GM12878 (cell line): ENCODE measurements around the gene NR3C1. TPM values are rescaled to one million over a fixed set of nuclear protein-coding genes. Genes with fewer than 3 reads are reported as not detected.

Experiments
- ASH2L ChIP-seq: fragments of 300-600, 200-600 bp; sonication (generic); IDR thresholded peaks from 2 replicates; pipeline ENCODE4 v1.6.1; 2017; ENCODE audit warnings: low read depth, mild to moderate bottlenecking, borderline replicate concordance
- BACH1 ChIP-seq: fragments of 450-650 bp; IDR thresholded peaks from 2 replicates; pipeline ENCODE4 v1.6.1; 2017; ENCODE audit warnings: mild to moderate bottlenecking, borderline replicate concordance
- GATAD2B ChIP-seq: fragments of 450-650 bp; conservative IDR thresholded peaks from 2 replicates; pipeline ENCODE4 v1.6.1; 2017; ENCODE audit warnings: low read depth, mild to moderate bottlenecking, moderate library complexity
- IKZF2 ChIP-seq, 2 experiments: fragments of 450-650 bp; IDR thresholded peaks; 2 replicates each; pipeline ENCODE4 v1.6.1; 2017; ENCODE audit warnings: mild to moderate bottlenecking in 2 of 2, moderate library complexity in 2 of 2
- MYC ChIP-seq: IDR thresholded peaks from 2 replicates; pipeline ENCODE4 v1.6.1; 2011; ENCODE audit warnings: mild to moderate bottlenecking, low read length, moderate library complexity, inconsistent platforms; ENCODE audit not compliant: insufficient read depth, insufficient replicate concordance, insufficient read length, severe bottlenecking
- NR2C2 ChIP-seq: IDR thresholded peaks from 2 replicates; pipeline ENCODE4 v1.6.1; 2011; ENCODE audit warnings: borderline replicate concordance, low read depth; ENCODE audit not compliant: control insufficient read depth, insufficient read length
- PBX3 ChIP-seq: IDR thresholded peaks from 2 replicates; pipeline ENCODE4 v1.6.1; 2011; ENCODE audit warnings: mild to moderate bottlenecking, low read depth, low read length, moderate library complexity; ENCODE audit not compliant: insufficient replicate concordance
- SMC3 ChIP-seq: IDR thresholded peaks from 2 replicates; pipeline ENCODE4 v1.6.1; 2011; ENCODE audit warnings: low read length, improper control_type of control experiment, borderline replicate concordance
- SRF ChIP-seq, 2 experiments: IDR thresholded peaks; 2 replicates each; pipeline ENCODE4 v1.6.1; 2011; ENCODE audit warnings: low read depth in 2 of 2, low read length in 2 of 2, mild to moderate bottlenecking in 1 of 2, moderate library complexity in 1 of 2
- ZNF217 ChIP-seq: fragments of 450-650 bp; IDR thresholded peaks from 2 replicates; pipeline ENCODE4 v1.6.1; 2017; ENCODE audit warnings: antibody characterized with exemption, mild to moderate bottlenecking
- polyA plus RNA-seq, 11 experiments: library from polyadenylated mRNA; depleted of rRNA in 4 of 11; unstranded in 6 of 11; stranded (reverse) in 5 of 11; fragments of >200 nt; fragmentation: Nextera tagmentation in 4 of 11; fragmentation: Illumina TruSeq in 1 of 11; extraction: Ambion mirVana in 4 of 11; extraction: Trizol in 1 of 11; gene quantifications; 1 replicate in 1 of 11; 2 replicates in 10 of 11; pipeline versions ENCODE4 v1.2.1 to v1.2.3, GENCODE V29; 2011 to 2016; ENCODE audit warnings: inconsistent platforms in 2 of 11, missing spikeins in 2 of 11, low read depth in 1 of 11
- total RNA-seq, 4 experiments: library from RNA; depleted of rRNA in 3 of 4; stranded (reverse); fragments of >200 nt in 3 of 4; fragmentation: Illumina TruSeq in 1 of 4; extraction: Trizol in 1 of 4; gene quantifications; 2 replicates each; pipeline versions ENCODE4 v1.2.1 to v1.2.3, GENCODE V29; 2013 to 2021
- TF ChIP-seq, protein P1 (sequence below): fragments of 450-650 bp; IDR thresholded peaks from 2 replicates; pipeline ENCODE4 v1.6.1; 2018; ENCODE audit warnings: mild to moderate bottlenecking, low read depth, moderate library complexity; ENCODE audit not compliant: partially characterized antibody
- TF ChIP-seq, protein P2 (sequence below): fragments of 450-650 bp; IDR thresholded peaks from 2 replicates; pipeline ENCODE4 v1.6.1; 2017; ENCODE audit warnings: antibody characterized with exemption, mild to moderate bottlenecking, moderate library complexity
- TF ChIP-seq, protein P3 (sequence below): IDR thresholded peaks from 2 replicates; pipeline ENCODE4 v1.6.1; 2012; ENCODE audit warnings: low read depth, low read length, improper control_type of control experiment

The NR3C1 gene
- total and polyA plus RNA-seq, 10 of the 15 experiments (the other 5 are each of a cell fraction or from before 2014, with no cell fraction given) = 49.7 to 141 (median 109) TPM

- TF ChIP-seq ZNF217 = peak; percentile 37; the same call in 1 of the 2 replicates
- TF ChIP-seq, protein P1, sequence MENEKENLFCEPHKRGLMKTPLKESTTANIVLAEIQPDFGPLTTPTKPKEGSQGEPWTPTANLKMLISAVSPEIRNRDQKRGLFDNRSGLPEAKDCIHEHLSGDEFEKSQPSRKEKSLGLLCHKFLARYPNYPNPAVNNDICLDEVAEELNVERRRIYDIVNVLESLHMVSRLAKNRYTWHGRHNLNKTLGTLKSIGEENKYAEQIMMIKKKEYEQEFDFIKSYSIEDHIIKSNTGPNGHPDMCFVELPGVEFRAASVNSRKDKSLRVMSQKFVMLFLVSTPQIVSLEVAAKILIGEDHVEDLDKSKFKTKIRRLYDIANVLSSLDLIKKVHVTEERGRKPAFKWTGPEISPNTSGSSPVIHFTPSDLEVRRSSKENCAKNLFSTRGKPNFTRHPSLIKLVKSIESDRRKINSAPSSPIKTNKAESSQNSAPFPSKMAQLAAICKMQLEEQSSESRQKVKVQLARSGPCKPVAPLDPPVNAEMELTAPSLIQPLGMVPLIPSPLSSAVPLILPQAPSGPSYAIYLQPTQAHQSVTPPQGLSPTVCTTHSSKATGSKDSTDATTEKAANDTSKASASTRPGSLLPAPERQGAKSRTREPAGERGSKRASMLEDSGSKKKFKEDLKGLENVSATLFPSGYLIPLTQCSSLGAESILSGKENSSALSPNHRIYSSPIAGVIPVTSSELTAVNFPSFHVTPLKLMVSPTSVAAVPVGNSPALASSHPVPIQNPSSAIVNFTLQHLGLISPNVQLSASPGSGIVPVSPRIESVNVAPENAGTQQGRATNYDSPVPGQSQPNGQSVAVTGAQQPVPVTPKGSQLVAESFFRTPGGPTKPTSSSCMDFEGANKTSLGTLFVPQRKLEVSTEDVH = no peak
- TF ChIP-seq BACH1 = peak; percentile 99
- TF ChIP-seq, protein P2, sequence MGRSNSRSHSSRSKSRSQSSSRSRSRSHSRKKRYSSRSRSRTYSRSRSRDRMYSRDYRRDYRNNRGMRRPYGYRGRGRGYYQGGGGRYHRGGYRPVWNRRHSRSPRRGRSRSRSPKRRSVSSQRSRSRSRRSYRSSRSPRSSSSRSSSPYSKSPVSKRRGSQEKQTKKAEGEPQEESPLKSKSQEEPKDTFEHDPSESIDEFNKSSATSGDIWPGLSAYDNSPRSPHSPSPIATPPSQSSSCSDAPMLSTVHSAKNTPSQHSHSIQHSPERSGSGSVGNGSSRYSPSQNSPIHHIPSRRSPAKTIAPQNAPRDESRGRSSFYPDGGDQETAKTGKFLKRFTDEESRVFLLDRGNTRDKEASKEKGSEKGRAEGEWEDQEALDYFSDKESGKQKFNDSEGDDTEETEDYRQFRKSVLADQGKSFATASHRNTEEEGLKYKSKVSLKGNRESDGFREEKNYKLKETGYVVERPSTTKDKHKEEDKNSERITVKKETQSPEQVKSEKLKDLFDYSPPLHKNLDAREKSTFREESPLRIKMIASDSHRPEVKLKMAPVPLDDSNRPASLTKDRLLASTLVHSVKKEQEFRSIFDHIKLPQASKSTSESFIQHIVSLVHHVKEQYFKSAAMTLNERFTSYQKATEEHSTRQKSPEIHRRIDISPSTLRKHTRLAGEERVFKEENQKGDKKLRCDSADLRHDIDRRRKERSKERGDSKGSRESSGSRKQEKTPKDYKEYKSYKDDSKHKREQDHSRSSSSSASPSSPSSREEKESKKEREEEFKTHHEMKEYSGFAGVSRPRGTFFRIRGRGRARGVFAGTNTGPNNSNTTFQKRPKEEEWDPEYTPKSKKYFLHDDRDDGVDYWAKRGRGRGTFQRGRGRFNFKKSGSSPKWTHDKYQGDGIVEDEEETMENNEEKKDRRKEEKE = no peak
- TF ChIP-seq, protein P3, sequence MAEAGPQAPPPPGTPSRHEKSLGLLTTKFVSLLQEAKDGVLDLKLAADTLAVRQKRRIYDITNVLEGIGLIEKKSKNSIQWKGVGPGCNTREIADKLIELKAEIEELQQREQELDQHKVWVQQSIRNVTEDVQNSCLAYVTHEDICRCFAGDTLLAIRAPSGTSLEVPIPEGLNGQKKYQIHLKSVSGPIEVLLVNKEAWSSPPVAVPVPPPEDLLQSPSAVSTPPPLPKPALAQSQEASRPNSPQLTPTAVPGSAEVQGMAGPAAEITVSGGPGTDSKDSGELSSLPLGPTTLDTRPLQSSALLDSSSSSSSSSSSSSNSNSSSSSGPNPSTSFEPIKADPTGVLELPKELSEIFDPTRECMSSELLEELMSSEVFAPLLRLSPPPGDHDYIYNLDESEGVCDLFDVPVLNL = 0 out of 2 replicates have a peak, but pooled peaks have one; percentile 12
- TF ChIP-seq ASH2L = no peak; the same call in 1 of the 2 replicates
- peak; percentile 96 for TF ChIP-seq GATAD2B
- peak; percentile 38; the same call in 1 of the 2 replicates for TF ChIP-seq SMC3
- TF ChIP-seq MYC = no peak
- TF ChIP-seq NR2C2 = no peak
- TF ChIP-seq IKZF2 (IDR thresholded peaks at IDR 0.05) = peak; percentile 32 to 36; a peak in 2 of 4 replicates
- no peak for TF ChIP-seq PBX3
- 0 out of 4 replicates have a peak, but pooled peaks of 1 of the 2 experiments have one; percentile 20 for TF ChIP-seq SRF (IDR thresholded peaks at IDR 0.05; ENCODE audit: low read depth in 2 of 2, low read length in 2 of 2)
Observed at GRCh38 chr5:143403593-143404415, at the start of gene NR3C1 (continued).
